ENCODE measurements around the gene DCXR.

DNA sequence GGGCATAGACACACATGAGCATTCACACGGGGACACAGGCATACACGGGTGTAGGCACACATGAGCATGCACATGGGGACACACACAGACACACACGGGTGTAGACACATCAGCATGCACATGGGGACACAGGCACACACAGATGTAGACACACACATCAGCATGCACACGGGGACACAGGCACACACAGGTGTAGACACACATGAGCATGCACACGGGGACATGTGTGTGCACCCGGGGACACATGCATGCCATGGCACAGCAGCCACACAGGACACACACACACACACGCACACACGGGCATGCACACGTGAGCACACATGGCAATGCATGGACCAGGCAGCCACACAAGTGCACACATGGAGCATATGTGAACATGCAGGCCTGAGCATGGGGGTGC lies 5.2 kb upstream of the DCXR start:
- TF ChIP-seq GATA3 (IDR thresholded peaks at IDR 0.05; ENCODE audit: low read depth, low read length) (no peak), GATA2 (IDR thresholded peaks at IDR 0.05; ENCODE audit: low read depth, low read length) (no peak)
